HG03442 (cell line): Measurements from ENCODE around the gene TANGO6.
"Not testable (repeated sequence)": the region's sequence is repeated elsewhere in the genome, so short reads cannot be mapped to it uniquely, and the experiment has no call there.

Experiments used
- ATAC-seq: cut with Tn5 transposase; IDR thresholded peaks from one replicate; pipeline ENCODE4 v1.9.1; 2021; ENCODE audit warnings: mild to moderate bottlenecking, moderate library complexity; ENCODE audit not compliant: unreplicated experiment

TANGO6 gene

GRCh38 chr16:69049603-69050375, 206.5 kb downstream of the TANGO6 start:
- ATAC-seq: no peak

- not testable (repeated sequence) for ATAC-seq
Measured at GRCh38 chr16:69051517-69051830, 208.1 kb downstream of the TANGO6 start.

- no peak for ATAC-seq
Measured at GRCh38 chr16:69055008-69055407, 211.7 kb downstream of the TANGO6 start.

- no peak for ATAC-seq
Measured at GRCh38 chr16:69055980-69056379, 212.6 kb downstream of the TANGO6 start.

GRCh38 chr16:69056421-69056820, 213.1 kb downstream of the TANGO6 start:
- ATAC-seq: no peak

GRCh38 chr16:69057400-69058378, 214.4 kb downstream of the TANGO6 start:
- ATAC-seq: no peak

GRCh38 chr16:69063491-69063890, 220.2 kb downstream of the TANGO6 start:
- ATAC-seq: not testable (repeated sequence)

GRCh38 chr16:69064124-69064763, 220.9 kb downstream of the TANGO6 start:
- ATAC-seq: no peak

GRCh38 chr16:69064764-69065313, 221.5 kb downstream of the TANGO6 start:
- ATAC-seq: no peak

GRCh38 chr16:69069504-69069903, 226.2 kb downstream of the TANGO6 start:
- ATAC-seq: no peak

- ATAC-seq: no peak
Measured at GRCh38 chr16:69071036-69071435, 227.7 kb downstream of the TANGO6 start.

- no peak for ATAC-seq
Measured at GRCh38 chr16:69072640-69072974, 229.3 kb downstream of the TANGO6 start.

GRCh38 chr16:69073181-69073702, 229.9 kb downstream of the TANGO6 start:
- ATAC-seq: no peak

- ATAC-seq: no peak
Measured at GRCh38 chr16:69077251-69077650, 233.9 kb downstream of the TANGO6 start.

- ATAC-seq: no peak
Measured at GRCh38 chr16:69078073-69078472, 234.7 kb downstream of the TANGO6 start.

GRCh38 chr16:69079697-69080096, 236.4 kb downstream of the TANGO6 start:
- no peak for ATAC-seq

- no peak for ATAC-seq
Measured at GRCh38 chr16:69083306-69083941, 240.1 kb downstream of the TANGO6 start.

- no peak for ATAC-seq
Measured at GRCh38 chr16:69084289-69084688, 241.0 kb downstream of the TANGO6 start.

- no peak for ATAC-seq
Measured at GRCh38 chr16:69085032-69085695, 241.8 kb downstream of the TANGO6 start.

- ATAC-seq: no peak
Measured at GRCh38 chr16:69087161-69087581, 243.8 kb downstream of the TANGO6 start.
